CD4-positive, alpha-beta memory T cell (primary cell): ENCODE data around the gene LRRC1. TPM values are rescaled to one million over a fixed set of nuclear protein-coding genes. Genes with fewer than 3 reads are reported as not detected.

Source experiments
- CTCF ChIA-PET: fragments of 350-600 bp; sonication (Branson Sonifier 250); formaldehyde crosslinking; loops from one replicate; lab custom pipeline; 2021; ENCODE audit warnings: inconsistent platforms; ENCODE audit not compliant: partially characterized antibody; lab: Charles Lee
- POLR2A ChIA-PET: fragments of 350-600 bp; sonication (Branson Sonifier 250); formaldehyde crosslinking; loops from one replicate; lab custom pipeline; 2021; ENCODE audit not compliant: partially characterized antibody; lab: Charles Lee
- DNase-seq, 5 donors: peaks; one replicate each; pipeline versions ENCODE4 v3.0.0 to v3.0.0-alpha.2; 2020 to 2022; ENCODE audit warnings: mixed read lengths in 1 of 5
- H3K27ac ChIP-seq: one replicate; pipeline ENCODE4 v1.7.0; 2013; ENCODE audit warnings: low read depth, low read length
- H3K27me3 ChIP-seq: 2 replicates; pipeline ENCODE4 v1.7.0; 2013; ENCODE audit warnings: mild to moderate bottlenecking, low read length, moderate library complexity; ENCODE audit not compliant: insufficient read depth
- H3K36me3 ChIP-seq: 2 replicates; pipeline ENCODE4 v1.7.0; 2013; ENCODE audit warnings: mild to moderate bottlenecking, low read length, moderate library complexity; ENCODE audit not compliant: insufficient read depth
- H3K4me1 ChIP-seq: 2 replicates; pipeline ENCODE4 v1.7.0; 2013; ENCODE audit warnings: mild to moderate bottlenecking, low read length, moderate library complexity; ENCODE audit not compliant: insufficient read depth
- H3K4me3 ChIP-seq, 2 donors: one replicate each; pipeline ENCODE4 v1.7.0; 2013; ENCODE audit warnings: low read length in 2 of 2, mild to moderate bottlenecking in 1 of 2
- H3K9me3 ChIP-seq, 2 donors: one replicate each; pipeline ENCODE4 v1.7.0; 2013; ENCODE audit warnings: low read length in 2 of 2, control low read depth in 1 of 2; ENCODE audit not compliant: control insufficient read depth in 1 of 2
- H3K27ac Mint-ChIP-seq, 7 donors: one replicate each; pipeline ENCODE4 v1.8.0; 2020 to 2021; ENCODE audit warnings: mixed read lengths in 7 of 7, mild to moderate bottlenecking in 6 of 7, inconsistent platforms in 3 of 7, moderate library complexity in 3 of 7
- H3K27me3 Mint-ChIP-seq, 2 donors: one replicate each; pipeline ENCODE4 v1.8.0; 2020 to 2021; ENCODE audit warnings: mixed read lengths in 2 of 2
- H3K36me3 Mint-ChIP-seq, 2 donors: one replicate each; pipeline ENCODE4 v1.8.0; 2020 to 2021; ENCODE audit warnings: mixed read lengths in 2 of 2, inconsistent platforms in 1 of 2, mild to moderate bottlenecking in 1 of 2
- H3K4me1 Mint-ChIP-seq, 4 donors: one replicate each; pipeline ENCODE4 v1.8.0; 2020 to 2021; ENCODE audit warnings: mixed read lengths in 4 of 4, mild to moderate bottlenecking in 1 of 4
- H3K4me3 Mint-ChIP-seq, 8 donors: one replicate each; pipeline ENCODE4 v1.8.0; 2020 to 2021; ENCODE audit warnings: mixed read lengths in 8 of 8, mild to moderate bottlenecking in 7 of 8, moderate library complexity in 6 of 8, inconsistent platforms in 3 of 8
- H3K9me3 Mint-ChIP-seq, 8 donors: one replicate each; pipeline ENCODE4 v1.8.0; 2020 to 2021; ENCODE audit warnings: mixed read lengths in 8 of 8, mild to moderate bottlenecking in 5 of 8, inconsistent platforms in 3 of 8, moderate library complexity in 1 of 8
- intact Hi-C: fragments of 100-400 bp; cut with micrococcal nuclease; formaldehyde crosslinking; loops from one replicate; pipeline ENCODE4 v1.15.1; 2023
- polyA plus RNA-seq, 2 donors: library from polyadenylated mRNA; unstranded; fragments of 300-500 nt; fragmentation: Illumina TruSeq; gene quantifications; one replicate each; pipeline ENCODE4 v1.2.3, GENCODE V29; 2021
- total RNA-seq, 2 experiments: library from RNA; stranded (reverse); gene quantifications; one replicate each; pipeline ENCODE4 v1.2.3, GENCODE V29; 2021

LRRC1 gene
- total and polyA plus RNA-seq, 4 experiments from 2014 or later, result 2.2 to 5.2 (median 3.7) TPM

DNA sequence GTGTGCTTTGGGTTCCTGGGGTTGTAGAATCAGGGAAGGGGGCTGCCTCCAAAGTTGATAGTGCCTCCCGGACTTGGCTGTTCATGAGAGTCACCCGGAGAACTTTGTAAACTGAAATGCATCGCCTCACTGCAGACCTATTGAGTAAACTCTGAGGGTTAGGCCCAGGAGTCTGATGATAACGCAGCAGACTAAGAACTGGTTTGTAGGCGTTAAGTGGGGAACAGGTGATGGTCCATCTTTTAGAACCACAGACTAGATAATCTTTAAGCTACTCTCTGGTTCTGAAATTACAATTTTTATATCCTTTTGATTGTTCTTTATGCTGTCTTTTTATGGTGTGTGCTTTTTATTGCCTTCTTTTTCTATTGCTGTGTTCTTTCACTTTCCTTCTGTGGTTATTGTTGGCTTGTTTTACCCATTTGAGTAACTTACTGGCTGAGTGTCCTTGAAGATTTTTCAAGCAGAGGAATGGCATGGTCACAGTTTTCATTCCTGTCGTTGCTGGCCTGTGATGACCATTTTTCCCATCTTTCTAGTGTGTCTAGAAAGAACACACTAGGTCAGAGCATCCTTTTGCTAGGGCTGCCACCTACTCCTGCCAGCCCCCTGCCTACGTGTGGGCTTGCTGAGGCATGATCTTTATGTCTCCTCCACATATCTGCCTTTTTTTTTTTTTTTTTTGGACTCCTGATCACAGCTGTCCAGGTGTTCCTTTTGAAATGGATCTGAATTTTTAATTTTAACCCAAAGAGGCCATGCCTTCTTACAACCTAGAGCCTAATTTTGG, 30.9 kb downstream of the LRRC1 start:
- no peak overlapping the region for H3K4me3 ChIP-seq
- H3K9me3 Mint-ChIP-seq, result peaks cover 0 to 2% (median 0%) of the 10 kb centered on the region in 8 donors
- POLR2A ChIA-PET, result no interaction called here
- no peaks in the 10 kb centered on the region for H3K27me3 Mint-ChIP-seq
- no peak overlapping the region for H3K27ac Mint-ChIP-seq
- H3K4me3 Mint-ChIP-seq, result no peak overlapping the region
- no peak overlapping the region for H3K27ac ChIP-seq
- H3K4me1 Mint-ChIP-seq, result peaks cover 0 to 8% (median under 1%) of the 10 kb centered on the region in 4 donors
- H3K4me1 ChIP-seq, result no peaks in the 10 kb centered on the region
- no peaks in the 10 kb centered on the region for H3K36me3 ChIP-seq
- intact Hi-C loops, result no loop called here
- H3K27me3 ChIP-seq, result no peaks in the 10 kb centered on the region
- no peak for DNase-seq
- CTCF ChIA-PET, result no interaction called here
- H3K36me3 Mint-ChIP-seq, result no peaks in the 10 kb centered on the region
- H3K9me3 ChIP-seq, result no peaks in the 10 kb centered on the region

DNA sequence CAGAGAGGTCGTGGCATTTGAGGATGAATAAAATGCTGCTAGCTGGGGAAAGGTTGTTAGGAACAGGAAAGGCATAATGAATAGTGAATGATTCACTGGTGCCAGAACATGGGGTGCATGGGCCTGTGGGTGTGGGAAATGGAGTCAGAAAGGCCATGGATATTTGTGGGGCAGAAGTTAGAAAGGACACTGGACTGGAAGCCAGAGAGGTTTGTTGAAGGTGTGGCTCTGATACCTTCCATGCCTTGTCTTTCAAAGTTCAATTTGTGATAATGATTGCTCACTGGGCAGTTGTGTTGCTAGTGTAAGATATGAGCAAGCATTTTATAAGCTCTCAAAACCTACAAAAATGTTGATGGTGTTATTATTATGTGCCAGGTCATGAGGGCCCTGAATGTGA, 32.7 kb downstream of the LRRC1 start:
- peaks cover 0 to 2% (median 0%) of the 10 kb centered on the region in 8 donors for H3K9me3 Mint-ChIP-seq
- Histone ChIP-seq H3K27ac (no peak overlapping the region), H3K27me3 (no peaks in the 10 kb centered on the region), H3K9me3 (no peaks in the 10 kb centered on the region), H3K4me1 (no peaks in the 10 kb centered on the region), H3K36me3 (no peaks in the 10 kb centered on the region), H3K4me3 (no peak overlapping the region)
- intact Hi-C loops, result no loop called here
- ChIA-PET POLR2A (no interaction called here), CTCF (no interaction called here)
- peaks cover 0 to 8% (median under 1%) of the 10 kb centered on the region in 4 donors for H3K4me1 Mint-ChIP-seq
- no peak overlapping the region for H3K27ac Mint-ChIP-seq
- no peaks in the 10 kb centered on the region for H3K27me3 Mint-ChIP-seq
- H3K4me3 Mint-ChIP-seq, result no peak overlapping the region
- DNase-seq, result no peak
- no peaks in the 10 kb centered on the region for H3K36me3 Mint-ChIP-seq

DNA sequence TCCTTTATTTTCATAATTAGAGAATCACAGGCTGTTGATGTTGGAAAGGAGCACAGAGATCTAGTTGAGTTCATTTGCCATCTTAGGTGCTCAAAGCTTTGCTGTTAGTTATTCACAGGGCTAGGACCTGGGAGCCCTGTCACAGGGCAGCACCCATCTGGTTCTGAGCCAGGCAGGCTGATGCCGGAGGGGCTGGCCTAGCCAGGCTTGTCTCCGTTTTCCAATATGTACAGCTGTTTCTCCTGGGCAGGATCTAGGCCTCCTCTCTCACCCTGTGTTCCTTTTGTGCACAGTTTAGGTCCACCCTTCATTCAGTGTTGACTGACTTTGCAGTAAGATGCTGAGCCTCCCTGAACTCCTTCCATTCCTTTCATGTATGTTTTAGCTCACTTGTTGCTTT, 33.4 kb downstream of the LRRC1 start:
- peaks cover 0 to 2% (median 0%) of the 10 kb centered on the region in 8 donors for H3K9me3 Mint-ChIP-seq
- Histone ChIP-seq H3K27me3 (no peaks in the 10 kb centered on the region), H3K9me3 (no peaks in the 10 kb centered on the region), H3K4me1 (no peaks in the 10 kb centered on the region), H3K27ac (no peak overlapping the region), H3K4me3 (no peak overlapping the region), H3K36me3 (no peaks in the 10 kb centered on the region)
- peak overlapping the region in 1 of 7 donors; percentile 12 for H3K27ac Mint-ChIP-seq
- POLR2A ChIA-PET, result no interaction called here
- no peak for DNase-seq
- H3K36me3 Mint-ChIP-seq, result no peaks in the 10 kb centered on the region
- no peak overlapping the region for H3K4me3 Mint-ChIP-seq
- H3K27me3 Mint-ChIP-seq, result no peaks in the 10 kb centered on the region
- intact Hi-C loops, result no loop called here
- CTCF ChIA-PET, result no interaction called here
- peaks cover 0 to 8% (median under 1%) of the 10 kb centered on the region in 4 donors for H3K4me1 Mint-ChIP-seq

- Mint-ChIP-seq H3K36me3 (no peaks in the 10 kb centered on the region), H3K27me3 (no peaks in the 10 kb centered on the region), H3K4me1 (peaks cover 0 to 8% (median 2%) of the 10 kb centered on the region in 4 donors), H3K9me3 (peaks cover 0 to 2% (median 0%) of the 10 kb centered on the region in 8 donors), H3K4me3 (no peak overlapping the region), H3K27ac (no peak overlapping the region)
- H3K27me3 ChIP-seq, result no peaks in the 10 kb centered on the region
- H3K9me3 ChIP-seq, result no peaks in the 10 kb centered on the region
- CTCF ChIA-PET, result no interaction called here
- intact Hi-C loops, result no loop called here
- POLR2A ChIA-PET, result no interaction called here
- DNase-seq, result no peak
- no peak overlapping the region for H3K4me3 ChIP-seq
- H3K4me1 ChIP-seq, result no peaks in the 10 kb centered on the region
- H3K27ac ChIP-seq, result no peak overlapping the region
- H3K36me3 ChIP-seq, result no peaks in the 10 kb centered on the region
Measured at GRCh38 chr6:53828966-53829697, 34.3 kb downstream of the LRRC1 start.

DNA sequence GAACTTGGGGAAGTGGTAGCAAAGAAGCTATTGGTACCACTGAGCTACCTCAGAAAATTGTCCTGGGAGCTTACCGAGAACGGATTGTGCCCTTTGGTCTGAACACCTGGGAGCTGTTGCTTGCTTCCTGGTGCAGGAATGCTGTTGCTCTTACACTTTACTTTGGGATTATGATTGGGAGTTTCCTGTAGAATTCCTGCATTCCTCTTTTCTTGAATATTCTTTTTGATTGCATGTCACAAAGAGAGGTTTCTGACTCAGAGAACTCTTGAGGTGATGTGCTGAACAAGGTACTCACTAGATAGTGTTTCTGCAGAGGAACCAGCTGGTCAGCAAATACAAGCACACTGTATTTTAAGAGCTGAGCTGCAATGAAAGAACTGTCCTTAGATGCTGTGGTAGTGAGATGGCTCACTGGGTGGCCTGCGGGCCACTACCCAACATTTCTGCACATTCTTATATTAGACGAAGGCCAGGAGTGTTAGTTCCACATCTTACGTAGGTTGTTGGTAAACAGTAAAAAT, 35.0 kb downstream of the LRRC1 start:
- no peak overlapping the region for H3K27ac ChIP-seq
- no peak for DNase-seq
- no peaks in the 10 kb centered on the region for H3K27me3 ChIP-seq
- ChIA-PET POLR2A (no interaction called here), CTCF (no interaction called here)
- no peak overlapping the region for H3K4me3 ChIP-seq
- H3K36me3 Mint-ChIP-seq, result no peaks in the 10 kb centered on the region
- H3K27ac Mint-ChIP-seq, result no peak overlapping the region
- H3K4me1 Mint-ChIP-seq, result peaks cover 0 to 8% (median 2%) of the 10 kb centered on the region in 4 donors
- H3K9me3 ChIP-seq, result no peaks in the 10 kb centered on the region
- H3K4me3 Mint-ChIP-seq, result no peak overlapping the region
- H3K4me1 ChIP-seq, result no peaks in the 10 kb centered on the region
- intact Hi-C loops, result no loop called here
- no peaks in the 10 kb centered on the region for H3K36me3 ChIP-seq
- H3K27me3 Mint-ChIP-seq, result no peaks in the 10 kb centered on the region
- peaks cover 0 to 2% (median 0%) of the 10 kb centered on the region in 8 donors for H3K9me3 Mint-ChIP-seq

DNA sequence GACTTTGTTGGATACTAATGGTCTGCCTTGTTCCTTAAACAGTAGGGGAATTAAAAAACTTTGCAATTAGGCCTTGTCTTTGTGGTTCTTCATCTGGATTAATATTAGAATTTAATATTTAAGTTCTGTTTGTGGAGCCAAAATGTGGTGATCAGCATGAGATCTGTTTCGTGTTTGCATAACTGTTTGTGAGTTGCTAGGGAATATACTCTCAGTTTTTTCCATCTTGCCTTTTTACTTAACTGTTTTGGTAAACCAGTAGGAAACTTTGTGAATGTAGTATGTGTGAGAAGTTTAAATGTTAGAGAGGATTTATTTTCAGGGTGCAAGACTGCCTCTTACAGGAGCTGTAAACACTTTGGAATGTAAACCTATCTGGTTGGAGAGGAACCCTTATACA, 35.6 kb downstream of the LRRC1 start:
- no peaks in the 10 kb centered on the region for H3K9me3 ChIP-seq
- Mint-ChIP-seq H3K9me3 (no peaks in the 10 kb centered on the region), H3K27ac (no peak overlapping the region), H3K4me1 (peaks cover 0 to 8% (median 2%) of the 10 kb centered on the region in 4 donors), H3K27me3 (no peaks in the 10 kb centered on the region), H3K36me3 (no peaks in the 10 kb centered on the region), H3K4me3 (no peak overlapping the region)
- DNase-seq, result no peak
- H3K36me3 ChIP-seq, result no peaks in the 10 kb centered on the region
- ChIA-PET POLR2A (no interaction called here), CTCF (no interaction called here)
- no peaks in the 10 kb centered on the region for H3K27me3 ChIP-seq
- H3K4me1 ChIP-seq, result no peaks in the 10 kb centered on the region
- H3K27ac ChIP-seq, result no peak overlapping the region
- no peak overlapping the region for H3K4me3 ChIP-seq
- intact Hi-C loops, result no loop called here

GRCh38 chr6:53831081-53831869, 36.5 kb downstream of the LRRC1 start:
- H3K27me3 Mint-ChIP-seq, result no peaks in the 10 kb centered on the region
- peaks cover 0 to 6% (median 2%) of the 10 kb centered on the region in 4 donors for H3K4me1 Mint-ChIP-seq
- ChIA-PET CTCF (no interaction called here), POLR2A (no interaction called here)
- no peaks in the 10 kb centered on the region for H3K4me1 ChIP-seq
- no peaks in the 10 kb centered on the region for H3K36me3 Mint-ChIP-seq
- H3K4me3 Mint-ChIP-seq, result no peak overlapping the region
- H3K27me3 ChIP-seq, result no peaks in the 10 kb centered on the region
- intact Hi-C loops, result no loop called here
- no peaks in the 10 kb centered on the region for H3K36me3 ChIP-seq
- no peak for DNase-seq
- no peak overlapping the region for H3K27ac Mint-ChIP-seq
- H3K9me3 ChIP-seq, result no peaks in the 10 kb centered on the region
- H3K4me3 ChIP-seq, result no peak overlapping the region
- H3K27ac ChIP-seq, result no peak overlapping the region
- no peaks in the 10 kb centered on the region for H3K9me3 Mint-ChIP-seq
